ENCODE data around the gene CD4. TPM values are rescaled to one million over a fixed set of nuclear protein-coding genes. Genes with fewer than 3 reads are reported as not detected.

CD4 gene
- polyA plus RNA-seq, 4 donors: 0.89 to 19.1 (median 6.5) TPM

GRCh38 chr12:6758506-6759095 is 30.7 kb upstream of the CD4 start:
- no peaks in the 10 kb centered on the region for H3K9me3 ChIP-seq (ENCODE audit: control insufficient read depth in 2 of 2, insufficient read depth in 1 of 2, low read depth in 1 of 2, low read length in 1 of 2)
- no peak overlapping the region for H3K4me3 ChIP-seq (ENCODE audit: low read depth in 1 of 3, low read length in 3 of 3)
- H3K4me1 ChIP-seq (ENCODE audit: control insufficient read depth in 3 of 3, insufficient read depth in 2 of 3, low read depth in 1 of 3, low read length in 2 of 3): peaks cover 0 to 15% (median 7%) of the 10 kb centered on the region in 3 donors
- no peaks in the 10 kb centered on the region for H3K27me3 ChIP-seq (ENCODE audit: control insufficient read depth in 3 of 3, insufficient read depth in 3 of 3, low read length in 3 of 3)
- H3K27ac ChIP-seq (ENCODE audit: low read depth in 1 of 3, low read length in 2 of 3): no peak overlapping the region
- no peak for DNase-seq
- H3K36me3 ChIP-seq (ENCODE audit: control insufficient read depth in 3 of 3, insufficient read depth in 2 of 3, low read depth in 1 of 3, low read length in 3 of 3): no peaks in the 10 kb centered on the region
- WGBS, 3 donors: 81 to 84% (median 84%) methylated on average over 9 of the region's 9 CpGs
- no peak for FAIRE-seq

- Histone ChIP-seq H3K4me3 (ENCODE audit: low read depth in 1 of 3, low read length in 3 of 3) (no peak overlapping the region), H3K9me3 (ENCODE audit: control insufficient read depth in 2 of 2, insufficient read depth in 1 of 2, low read depth in 1 of 2, low read length in 1 of 2) (no peaks in the 10 kb centered on the region), H3K27ac (ENCODE audit: low read depth in 1 of 3, low read length in 2 of 3) (no peak overlapping the region), H3K36me3 (ENCODE audit: control insufficient read depth in 3 of 3, insufficient read depth in 2 of 3, low read depth in 1 of 3, low read length in 3 of 3) (no peaks in the 10 kb centered on the region), H3K27me3 (ENCODE audit: control insufficient read depth in 3 of 3, insufficient read depth in 3 of 3, low read length in 3 of 3) (no peaks in the 10 kb centered on the region), H3K4me1 (ENCODE audit: control insufficient read depth in 3 of 3, insufficient read depth in 2 of 3, low read depth in 1 of 3, low read length in 2 of 3) (peaks cover 0 to 15% (median 9%) of the 10 kb centered on the region in 3 donors)
- FAIRE-seq (no peak), DNase-seq (no peak)
- 90 to 98% (median 91%) methylated on average over 5 of the region's 5 CpGs for WGBS, 3 donors
Measured at GRCh38 chr12:6759741-6760140, 29.6 kb upstream of the CD4 start.

GRCh38 chr12:6763380-6763779 is 25.9 kb upstream of the CD4 start:
- Histone ChIP-seq H3K36me3 (ENCODE audit: control insufficient read depth in 3 of 3, insufficient read depth in 2 of 3, low read depth in 1 of 3, low read length in 3 of 3) (peaks cover 0 to 5% (median 0%) of the 10 kb centered on the region in 3 donors), H3K4me1 (ENCODE audit: control insufficient read depth in 3 of 3, insufficient read depth in 2 of 3, low read depth in 1 of 3, low read length in 2 of 3) (peaks cover 7 to 41% (median 15%) of the 10 kb centered on the region in 3 donors), H3K4me3 (ENCODE audit: low read depth in 1 of 3, low read length in 3 of 3) (peak overlapping the region in 1 of 3 donors; percentile 30), H3K27me3 (ENCODE audit: control insufficient read depth in 3 of 3, insufficient read depth in 3 of 3, low read length in 3 of 3) (no peaks in the 10 kb centered on the region), H3K27ac (ENCODE audit: low read depth in 1 of 3, low read length in 2 of 3) (peak overlapping the region; percentile 21 to 93 (median 88)), H3K9me3 (ENCODE audit: control insufficient read depth in 2 of 2, insufficient read depth in 1 of 2, low read depth in 1 of 2, low read length in 1 of 2) (no peaks in the 10 kb centered on the region)
- WGBS, 3 donors: 65 to 77% (median 75%) methylated on average over 4 of the region's 4 CpGs
- no peak for DNase-seq
- FAIRE-seq: no peak

- peak; percentile 86 to 93 for DNase-seq
- H3K4me3 ChIP-seq (ENCODE audit: low read depth in 1 of 3, low read length in 3 of 3): peak overlapping the region in 1 of 3 donors; percentile 30
- H3K4me1 ChIP-seq (ENCODE audit: control insufficient read depth in 3 of 3, insufficient read depth in 2 of 3, low read depth in 1 of 3, low read length in 2 of 3): peaks cover 7 to 48% (median 15%) of the 10 kb centered on the region in 3 donors
- H3K27ac ChIP-seq (ENCODE audit: low read depth in 1 of 3, low read length in 2 of 3): peak overlapping the region in 2 of 3 donors; percentile 88 to 93
- no peaks in the 10 kb centered on the region for H3K9me3 ChIP-seq (ENCODE audit: control insufficient read depth in 2 of 2, insufficient read depth in 1 of 2, low read depth in 1 of 2, low read length in 1 of 2)
- peaks cover 0 to 9% (median 0%) of the 10 kb centered on the region in 3 donors for H3K36me3 ChIP-seq (ENCODE audit: control insufficient read depth in 3 of 3, insufficient read depth in 2 of 3, low read depth in 1 of 3, low read length in 3 of 3)
- FAIRE-seq: no peak
- no peaks in the 10 kb centered on the region for H3K27me3 ChIP-seq (ENCODE audit: control insufficient read depth in 3 of 3, insufficient read depth in 3 of 3, low read length in 3 of 3)
- 3 to 6% (median 6%) methylated on average over 15 to 16 of the region's 16 CpGs for WGBS, 3 donors
Measured at GRCh38 chr12:6764011-6764828, 25.1 kb upstream of the CD4 start.

GRCh38 chr12:6765048-6765633 is 24.2 kb upstream of the CD4 start:
- Histone ChIP-seq H3K4me1 (ENCODE audit: control insufficient read depth in 3 of 3, insufficient read depth in 2 of 3, low read depth in 1 of 3, low read length in 2 of 3) (peaks cover 7 to 48% (median 15%) of the 10 kb centered on the region in 3 donors), H3K9me3 (ENCODE audit: control insufficient read depth in 2 of 2, insufficient read depth in 1 of 2, low read depth in 1 of 2, low read length in 1 of 2) (no peaks in the 10 kb centered on the region), H3K4me3 (ENCODE audit: low read depth in 1 of 3, low read length in 3 of 3) (peak overlapping the region in 1 of 3 donors; percentile 45), H3K36me3 (ENCODE audit: control insufficient read depth in 3 of 3, insufficient read depth in 2 of 3, low read depth in 1 of 3, low read length in 3 of 3) (peaks cover 0 to 18% (median 0%) of the 10 kb centered on the region in 3 donors), H3K27me3 (ENCODE audit: control insufficient read depth in 3 of 3, insufficient read depth in 3 of 3, low read length in 3 of 3) (no peaks in the 10 kb centered on the region), H3K27ac (ENCODE audit: low read depth in 1 of 3, low read length in 2 of 3) (peak overlapping the region; percentile 3 to 93 (median 8))
- DNase-seq: peak in 1 of 2 donors; percentile 32
- WGBS, 3 donors: 13 to 30% (median 20%) methylated on average over 7 of the region's 7 CpGs
- no peak for FAIRE-seq

- Histone ChIP-seq H3K4me3 (ENCODE audit: low read depth in 1 of 3, low read length in 3 of 3) (peak within 1 kb of the TSS; percentile 78 to 92 (median 82)), H3K27ac (ENCODE audit: low read depth in 1 of 3, low read length in 2 of 3) (peak within 1 kb of the TSS; percentile 68 to 93 (median 71)), H3K27me3 (ENCODE audit: control insufficient read depth in 3 of 3, insufficient read depth in 3 of 3, low read length in 3 of 3) (no peaks in the 10 kb centered on the region), H3K9me3 (ENCODE audit: control insufficient read depth in 2 of 2, insufficient read depth in 1 of 2, low read depth in 1 of 2, low read length in 1 of 2) (no peaks in the 10 kb centered on the region), H3K4me1 (ENCODE audit: control insufficient read depth in 3 of 3, insufficient read depth in 2 of 3, low read depth in 1 of 3, low read length in 2 of 3) (peaks cover 7 to 48% (median 15%) of the 10 kb centered on the region in 3 donors), H3K36me3 (ENCODE audit: control insufficient read depth in 3 of 3, insufficient read depth in 2 of 3, low read depth in 1 of 3, low read length in 3 of 3) (peaks cover 0 to 26% (median 2%) of the 10 kb centered on the region in 3 donors)
- FAIRE-seq (no peak), DNase-seq (peak; percentile 39 to 81)
- 2% methylated on average over 37 to 63 of the region's 63 CpGs for WGBS, 3 donors
Measured at GRCh38 chr12:6765634-6766581, 23.4 kb upstream of the CD4 start, which contains the start of gene PTMS. PTMS (plus strand) TSS chr12:6766363; CDS start chr12:6766706, 343 bp downstream.

- Histone ChIP-seq H3K4me1 (ENCODE audit: control insufficient read depth in 3 of 3, insufficient read depth in 2 of 3, low read depth in 1 of 3, low read length in 2 of 3) (peaks cover 7 to 48% (median 15%) of the 10 kb centered on the region in 3 donors), H3K36me3 (ENCODE audit: control insufficient read depth in 3 of 3, insufficient read depth in 2 of 3, low read depth in 1 of 3, low read length in 3 of 3) (peaks cover 0 to 34% (median 2%) of the 10 kb centered on the region in 3 donors), H3K27ac (ENCODE audit: low read depth in 1 of 3, low read length in 2 of 3) (peak overlapping the region; percentile 68 to 78 (median 71)), H3K4me3 (ENCODE audit: low read depth in 1 of 3, low read length in 3 of 3) (peak overlapping the region; percentile 78 to 92 (median 82)), H3K27me3 (ENCODE audit: control insufficient read depth in 3 of 3, insufficient read depth in 3 of 3, low read length in 3 of 3) (no peaks in the 10 kb centered on the region), H3K9me3 (ENCODE audit: control insufficient read depth in 2 of 2, insufficient read depth in 1 of 2, low read depth in 1 of 2, low read length in 1 of 2) (no peaks in the 10 kb centered on the region)
- FAIRE-seq (no peak), DNase-seq (peak; percentile 63 to 91)
- WGBS, 3 donors: 1% methylated on average over 52 to 88 of the region's 88 CpGs
Measured at GRCh38 chr12:6766651-6767349, 22.5 kb upstream of the CD4 start.
